Activated CD4-positive, alpha-beta T cell treated with anti-CD3 and anti-CD28 coated beads, Interleukin-2, Interleukin-6, amounts not matched to agents 100 ng/mL and 50 ng/mL, durations not matched to agents 16 hours and 8 hours (primary cell): Measurements from ENCODE around the gene P4HA2.

Source experiments
- DNase-seq: peaks from one replicate; pipeline ENCODE4 v3.0.0-alpha.2; 2020

Gene P4HA2

GRCh38 chr5:132221781-132222648, 5.6 kb downstream of the P4HA2 start:
- DNase-seq, result no peak

GRCh38 chr5:132220491-132220890, 7.2 kb downstream of the P4HA2 start:
- DNase-seq, result no peak

DNA sequence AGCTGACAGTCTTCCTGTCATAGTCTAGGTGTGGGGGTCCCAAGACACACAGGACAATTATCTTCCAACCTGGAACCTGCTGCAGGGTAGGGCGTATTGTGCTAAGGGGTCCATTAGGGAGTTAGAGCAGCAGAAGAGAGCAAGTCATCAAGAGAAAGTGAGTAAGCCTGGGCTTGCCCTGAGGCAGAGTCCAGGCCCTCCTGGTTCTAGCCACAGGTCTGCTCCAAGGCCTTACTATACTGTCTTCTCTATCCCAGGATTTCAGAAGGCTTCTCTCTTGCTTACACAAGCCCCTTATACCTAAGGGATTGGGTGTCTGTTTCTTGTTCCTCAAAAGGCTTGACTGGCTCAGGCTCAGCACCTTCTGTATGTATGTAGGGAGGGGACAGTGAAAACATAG, 7.7 kb downstream of the P4HA2 start:
- no peak for DNase-seq

DNA sequence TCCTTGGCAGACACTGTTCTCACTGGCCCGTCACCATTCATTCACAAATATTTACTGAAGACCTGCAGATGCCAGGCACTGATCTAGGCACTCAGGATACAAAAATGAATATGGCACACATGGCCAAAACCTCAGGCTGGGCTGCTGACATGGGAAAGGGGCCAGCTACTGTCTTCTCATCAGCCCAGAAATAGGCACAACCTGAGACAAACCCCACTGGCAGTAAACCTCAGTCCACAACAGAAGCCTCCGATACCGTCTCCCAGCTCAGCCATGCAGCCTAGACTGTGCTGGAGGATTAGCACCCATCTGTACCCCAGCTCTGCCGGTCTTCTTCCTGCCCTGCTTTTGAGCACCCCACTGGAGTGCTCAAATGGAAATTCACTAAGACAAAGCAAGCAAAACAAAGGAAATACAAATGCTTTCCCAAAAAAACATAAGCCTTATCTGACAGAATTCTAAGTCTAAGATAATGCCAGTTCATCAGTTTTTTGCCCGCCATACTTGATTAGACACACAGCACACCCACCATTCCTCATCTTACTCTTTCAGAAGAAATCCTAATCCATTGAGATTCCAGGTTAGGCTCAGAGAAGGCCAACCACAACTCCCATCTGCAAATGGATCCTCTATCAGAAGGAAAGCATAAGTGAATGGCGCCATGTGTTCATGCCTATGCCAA, 8.2 kb downstream of the P4HA2 start:
- no peak for DNase-seq

- DNase-seq, result no peak
Observed at GRCh38 chr5:132218321-132218720, 9.3 kb downstream of the P4HA2 start.

GRCh38 chr5:132215329-132215728, 12.3 kb downstream of the P4HA2 start:
- DNase-seq, result no peak

GRCh38 chr5:132214491-132214890, 13.2 kb downstream of the P4HA2 start:
- DNase-seq, result no peak

- DNase-seq, result no peak
Observed at GRCh38 chr5:132213666-132214065, 14.0 kb downstream of the P4HA2 start.

DNA sequence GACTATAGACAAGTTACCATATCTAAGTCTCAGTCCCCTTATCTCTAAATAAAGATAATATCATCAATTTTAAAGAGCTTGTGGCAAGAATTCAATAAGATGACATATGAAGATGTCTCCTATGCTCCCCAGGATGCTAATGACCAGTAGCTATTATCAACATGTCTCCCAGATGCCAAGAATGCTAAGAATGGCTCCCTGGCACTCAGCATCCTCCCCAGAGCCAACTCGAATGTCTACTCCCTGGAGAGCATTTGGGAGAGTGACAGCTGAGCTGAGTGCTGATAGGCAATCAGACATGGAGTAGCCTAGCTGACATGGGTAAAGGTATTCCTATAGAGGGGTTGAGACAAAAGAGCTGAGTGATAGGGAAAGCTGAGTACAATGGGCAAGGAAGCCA, 15.9 kb downstream of the P4HA2 start:
- DNase-seq, result no peak

DNA sequence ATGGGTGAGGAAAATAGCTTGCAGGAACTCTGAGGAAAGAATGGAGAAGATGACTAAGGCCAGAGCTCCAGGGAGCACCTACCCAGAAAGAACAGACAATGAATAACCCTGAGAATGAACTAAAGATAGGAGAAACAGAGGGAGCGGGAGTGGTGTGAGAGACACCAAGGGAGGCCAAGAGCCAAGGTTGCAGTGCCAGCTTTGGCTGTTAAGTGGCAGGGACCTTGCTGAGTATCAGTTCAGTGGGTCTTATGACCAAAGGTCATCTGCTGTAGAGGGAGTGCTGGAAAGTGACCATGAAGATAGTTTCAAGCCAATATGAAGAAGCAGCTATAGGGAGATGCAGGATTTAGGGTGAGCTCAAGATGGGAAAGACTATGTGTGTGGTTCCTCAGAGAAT, 16.7 kb downstream of the P4HA2 start:
- no peak for DNase-seq

DNA sequence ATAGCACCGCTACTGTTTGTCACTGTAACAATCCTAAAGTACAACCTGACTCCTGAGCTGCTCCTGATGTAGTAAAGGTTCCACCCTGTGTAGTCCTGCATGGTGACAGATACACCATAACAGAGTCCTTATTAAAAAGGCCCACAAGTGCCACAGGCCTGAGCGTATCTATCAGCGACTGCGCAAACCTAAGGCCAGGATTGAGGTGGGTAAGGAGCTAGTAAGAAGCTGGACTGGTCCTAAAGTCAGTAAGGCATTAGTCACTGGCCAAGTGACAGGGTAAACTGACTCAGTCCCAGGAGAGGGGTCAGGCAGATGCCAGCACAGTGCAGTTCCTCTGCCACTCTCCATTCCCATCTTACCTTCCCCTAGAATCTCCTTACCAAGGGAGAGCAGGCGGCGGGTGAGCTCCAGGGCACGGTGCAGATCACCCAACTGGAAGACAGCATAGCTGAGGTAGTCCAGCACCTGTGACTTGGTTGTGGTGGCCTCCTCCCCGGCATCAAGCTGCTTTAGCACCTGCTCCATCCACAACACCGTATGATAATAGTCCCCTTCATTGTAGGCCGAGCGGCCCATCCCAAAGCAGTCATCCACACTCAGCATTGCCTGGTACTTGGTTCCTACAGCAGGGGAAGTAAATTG, 17.6 kb downstream of the P4HA2 start:
- no peak for DNase-seq

DNA sequence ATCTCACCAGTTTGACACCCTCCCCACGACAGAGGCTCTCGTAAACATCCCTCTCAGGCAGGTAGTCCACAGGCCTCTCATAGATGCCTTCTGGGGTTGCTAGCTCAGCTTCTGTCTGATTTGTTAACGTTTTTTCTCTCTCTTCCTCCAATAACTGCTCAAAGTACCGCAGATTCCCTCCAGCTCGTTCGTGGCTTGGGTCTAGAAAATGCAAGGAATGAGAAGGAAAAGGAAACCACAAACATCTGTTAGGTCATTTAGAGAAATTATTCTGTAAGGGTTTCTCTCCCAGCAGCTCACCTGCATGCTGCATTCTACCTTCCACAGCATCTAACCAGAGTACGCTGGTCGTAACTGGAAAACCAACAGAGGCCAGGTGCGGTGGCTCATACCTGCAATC, 18.5 kb downstream of the P4HA2 start:
- no peak for DNase-seq

GRCh38 chr5:132207778-132208177, 19.9 kb downstream of the P4HA2 start:
- no peak for DNase-seq

DNA sequence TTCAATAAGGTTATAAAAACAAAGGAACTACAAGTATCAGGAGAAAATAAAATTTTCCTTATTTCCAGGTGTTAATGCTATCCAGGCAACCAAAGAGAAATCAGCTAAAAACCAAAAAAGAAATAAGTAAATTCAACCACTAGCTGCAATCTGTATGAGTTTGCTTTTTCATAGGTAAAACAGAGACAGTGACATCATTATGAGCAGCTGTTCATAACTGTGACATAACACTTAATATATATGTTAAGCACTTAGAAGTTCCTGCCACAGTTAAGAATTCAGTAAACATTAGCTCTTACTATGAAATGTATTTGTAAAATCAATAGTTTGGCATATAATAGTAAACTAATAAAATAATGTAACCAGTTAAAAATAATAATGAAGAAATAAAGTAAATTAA, 20.9 kb downstream of the P4HA2 start:
- DNase-seq, result no peak

DNA sequence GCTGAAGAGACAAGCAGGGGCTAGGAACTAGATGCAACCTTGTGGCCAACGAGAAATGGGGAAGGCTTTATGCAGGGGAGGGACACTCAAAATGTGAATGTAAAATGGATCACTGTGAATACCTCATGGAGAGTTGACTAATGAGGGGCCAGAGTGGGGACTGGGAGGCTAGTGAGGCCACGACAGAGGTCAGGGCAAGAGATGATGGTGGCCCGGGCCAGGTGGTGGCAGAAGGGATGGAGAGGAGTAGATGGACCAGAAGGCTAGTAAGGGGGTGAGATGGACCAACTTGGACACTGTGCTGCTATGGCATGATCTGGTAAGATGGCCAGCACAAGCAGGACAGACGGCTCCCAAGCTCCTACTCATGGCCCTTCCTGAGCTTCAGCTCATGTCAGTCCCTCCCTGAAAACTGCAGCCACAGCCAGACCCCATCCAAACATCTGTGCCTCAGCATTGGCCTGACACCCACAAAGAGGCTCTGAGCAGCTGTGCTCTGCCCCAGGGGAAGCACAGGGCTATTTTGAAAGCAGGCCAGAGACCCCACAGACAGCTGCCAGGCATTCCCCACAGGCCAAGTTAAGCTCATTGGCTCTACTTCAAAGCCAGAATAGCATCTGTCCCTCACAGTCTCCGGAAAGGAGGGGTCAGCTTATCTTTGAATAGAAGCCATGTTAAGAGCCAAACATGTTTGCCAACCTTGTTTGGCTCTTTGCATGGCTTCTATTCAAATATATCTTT, 22.1 kb downstream of the P4HA2 start:
- DNase-seq, result no peak

- DNase-seq, result no peak
Observed at GRCh38 chr5:132204371-132205135, 23.1 kb downstream of the P4HA2 start.

GRCh38 chr5:132203916-132204315, 23.7 kb downstream of the P4HA2 start:
- no peak for DNase-seq

GRCh38 chr5:132203464-132203818, 24.2 kb downstream of the P4HA2 start:
- no peak for DNase-seq

DNA sequence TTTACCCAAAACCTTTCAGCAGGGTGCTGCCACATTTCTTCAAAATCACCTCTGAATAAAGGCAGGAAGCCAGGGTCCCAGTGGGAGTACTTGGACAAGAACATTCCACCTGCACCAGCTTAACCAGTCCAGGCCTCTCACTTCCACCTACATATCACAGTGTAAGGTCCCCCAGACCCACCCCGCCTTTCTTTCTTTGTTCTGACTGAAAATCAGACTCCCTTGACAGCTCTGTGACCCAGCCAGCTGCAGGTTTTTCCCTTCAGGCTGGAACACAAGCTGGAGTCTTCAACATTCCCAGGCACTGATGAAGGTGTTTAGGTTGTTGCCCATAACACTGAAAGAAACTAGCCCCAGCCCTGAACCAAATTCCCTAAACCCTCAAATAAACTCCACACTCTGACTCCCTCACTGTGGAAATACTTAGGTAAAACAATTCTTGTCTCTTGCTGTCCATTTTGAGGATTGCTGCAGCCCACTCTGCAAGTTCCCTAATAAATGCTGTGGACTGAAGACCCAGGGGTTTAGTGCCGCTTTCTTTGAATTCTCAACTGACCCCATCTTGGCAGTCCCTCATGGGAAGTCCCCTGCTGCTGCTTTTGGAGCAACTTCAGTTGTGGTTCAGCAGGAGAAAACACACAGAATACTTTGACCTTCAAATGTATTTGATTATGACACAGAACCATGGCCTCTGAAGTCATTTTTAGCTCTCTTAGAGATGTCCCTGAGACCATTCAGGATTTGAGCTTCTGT, 24.8 kb downstream of the P4HA2 start:
- no peak for DNase-seq

DNA sequence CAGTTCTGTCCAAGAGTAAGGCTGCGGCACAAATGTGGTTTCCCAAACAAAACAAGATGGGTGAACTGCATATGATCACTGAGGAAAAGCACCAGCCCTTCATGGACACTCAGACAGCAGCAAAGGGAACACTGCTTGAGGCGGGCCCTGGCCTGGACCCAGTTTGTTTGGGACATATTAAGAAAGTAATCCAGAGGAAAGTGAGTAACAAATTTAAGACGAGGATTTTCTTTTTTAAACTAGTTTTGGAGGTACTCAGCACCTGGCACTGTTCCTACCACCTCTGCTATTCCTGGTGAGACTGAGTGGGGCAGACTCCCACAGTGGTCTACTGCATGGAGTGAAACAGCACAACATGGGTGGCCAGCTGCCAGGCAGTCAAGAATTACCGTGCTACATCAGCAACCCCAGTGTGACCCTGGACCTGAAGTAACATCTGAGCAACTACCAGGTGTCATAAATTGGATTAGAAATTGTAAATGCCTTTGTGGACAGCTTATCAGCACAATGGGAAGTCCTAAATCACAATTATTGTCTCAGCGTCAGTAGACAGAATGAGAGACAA, 28.5 kb downstream of the P4HA2 start:
- no peak for DNase-seq

DNA sequence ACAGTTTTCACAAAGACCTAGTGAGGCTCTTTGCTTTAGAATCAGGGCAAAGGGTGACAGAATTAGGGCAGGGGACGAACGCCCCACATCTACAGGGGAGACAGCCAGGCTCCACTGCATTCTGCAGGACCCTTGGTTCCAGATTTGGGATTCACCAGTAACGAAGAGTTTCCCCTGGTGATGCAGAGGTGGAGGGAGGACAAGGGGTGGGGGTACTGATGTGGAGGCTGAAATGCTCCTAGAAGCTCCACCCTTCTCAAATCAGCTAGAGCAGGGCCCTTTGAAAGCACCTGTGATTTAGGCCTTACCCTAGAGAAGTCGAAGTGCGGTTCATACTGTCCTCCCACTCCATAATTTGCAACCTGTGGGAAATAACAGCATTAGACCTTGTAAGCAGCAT, 29.1 kb downstream of the P4HA2 start:
- DNase-seq, result no peak
